ENCODE results near the gene EDEM1.
"Not testable (repeated sequence)": the region's sequence is repeated elsewhere in the genome, so short reads cannot be mapped to it uniquely, and the experiment has no call there.

Gene EDEM1

GRCh38 chr3:5187156-5187919 lies at the start of gene EDEM1:
Gene EDEM1, plus strand, starts transcription at chr3:5187707. Its CDS starts 99 bp downstream, at chr3:5187806.
- DNase-seq: peak; percentile 64 to 89

GRCh38 chr3:5138214-5138981 lies 49.1 kb upstream of the EDEM1 start:
- no peak for DNase-seq

- DNase-seq: no peak
Observed at GRCh38 chr3:5140230-5140621, 47.3 kb upstream of the EDEM1 start.

GRCh38 chr3:5140839-5141238 lies 46.7 kb upstream of the EDEM1 start:
- no peak for DNase-seq

- DNase-seq: no peak
Observed at GRCh38 chr3:5141760-5142159, 45.7 kb upstream of the EDEM1 start.

GRCh38 chr3:5143464-5143863 lies 44.0 kb upstream of the EDEM1 start:
- no peak for DNase-seq

- no peak for DNase-seq
Observed at GRCh38 chr3:5144316-5144994, 43.1 kb upstream of the EDEM1 start.

- no peak for DNase-seq
Observed at GRCh38 chr3:5145120-5145519, 42.4 kb upstream of the EDEM1 start.

GRCh38 chr3:5147152-5147551 lies 40.4 kb upstream of the EDEM1 start:
- not testable (repeated sequence) for DNase-seq

- no peak for DNase-seq
Observed at GRCh38 chr3:5149306-5149880, 38.1 kb upstream of the EDEM1 start.

- no peak for DNase-seq
Observed at GRCh38 chr3:5151586-5151985, 35.9 kb upstream of the EDEM1 start.

- DNase-seq: no peak
Observed at GRCh38 chr3:5153074-5153473, 34.4 kb upstream of the EDEM1 start.

- no peak for DNase-seq
Observed at GRCh38 chr3:5155241-5155640, 32.3 kb upstream of the EDEM1 start.

- no peak for DNase-seq
Observed at GRCh38 chr3:5160321-5160720, 27.2 kb upstream of the EDEM1 start.

- DNase-seq: no peak
Observed at GRCh38 chr3:5160940-5161858, 26.3 kb upstream of the EDEM1 start.

GRCh38 chr3:5162102-5162501 lies 25.4 kb upstream of the EDEM1 start:
- DNase-seq: no peak

- DNase-seq: no peak
Observed at GRCh38 chr3:5165698-5166097, 21.8 kb upstream of the EDEM1 start.

GRCh38 chr3:5166846-5167245 lies 20.7 kb upstream of the EDEM1 start:
- DNase-seq: no peak

- no peak for DNase-seq
Observed at GRCh38 chr3:5168110-5168509, 19.4 kb upstream of the EDEM1 start.

- no peak for DNase-seq
Observed at GRCh38 chr3:5169807-5170206, 17.7 kb upstream of the EDEM1 start.

GRCh38 chr3:5170975-5171374 lies 16.5 kb upstream of the EDEM1 start:
- no peak for DNase-seq

GRCh38 chr3:5172018-5172417 lies 15.5 kb upstream of the EDEM1 start:
- no peak for DNase-seq

Measured in NCI-H1930 (cell line).